Astrocyte (in vitro differentiated cells and primary cell): Measurements from ENCODE around the gene MBOAT2. TPM values are rescaled to one million over a fixed set of nuclear protein-coding genes. Genes with fewer than 3 reads are reported as not detected.

Source experiments
- DNase-seq: peaks from one replicate; pipeline ENCODE4 v3.0.0-alpha.2; 2010; ENCODE audit warnings: low read depth
- FAIRE-seq: peaks from 2 replicates; lab custom pipeline; 2011; peaks lifted over from hg19 to GRCh38; lab: Jason Lieb, UNC
- H2AFZ ChIP-seq: 2 replicates; pipeline ENCODE4 v1.6.0; 2012; ENCODE audit warnings: low read depth, low read length, inconsistent platforms
- H3K27ac ChIP-seq: 2 replicates; pipeline ENCODE4 v1.5.1; 2011; ENCODE audit warnings: low read depth, low read length, inconsistent platforms
- H3K27me3 ChIP-seq: 2 replicates; pipeline ENCODE4 v1.6.0; 2011; ENCODE audit warnings: low read length, inconsistent platforms; ENCODE audit not compliant: insufficient read depth
- H3K36me3 ChIP-seq: 2 replicates; pipeline ENCODE4 v1.5.1; 2011; ENCODE audit warnings: low read length, inconsistent platforms; ENCODE audit not compliant: insufficient read depth
- H3K4me1 ChIP-seq: 2 replicates; pipeline ENCODE4 v1.5.1; 2011; ENCODE audit warnings: low read length, inconsistent platforms; ENCODE audit not compliant: insufficient read depth
- H3K4me2 ChIP-seq: 2 replicates; pipeline ENCODE4 v1.6.0; 2012; ENCODE audit warnings: low read length, inconsistent platforms
- H3K4me3 ChIP-seq: 2 replicates; pipeline ENCODE4 v1.5.1; 2011; ENCODE audit warnings: low read depth, mild to moderate bottlenecking, low read length, inconsistent platforms; ENCODE audit not compliant: insufficient read depth
- H3K79me2 ChIP-seq: 2 replicates; pipeline ENCODE4 v1.6.0; 2012; ENCODE audit warnings: mild to moderate bottlenecking, low read length, inconsistent platforms; ENCODE audit not compliant: insufficient read depth
- H3K9ac ChIP-seq: 2 replicates; pipeline ENCODE4 v1.6.0; 2012; ENCODE audit warnings: mild to moderate bottlenecking, low read length, inconsistent platforms
- H3K9me3 ChIP-seq: 2 replicates; pipeline ENCODE4 v1.5.1; 2012; ENCODE audit warnings: low read depth, mild to moderate bottlenecking, low read length, inconsistent platforms; ENCODE audit not compliant: insufficient read depth
- H4K20me1 ChIP-seq: 2 replicates; pipeline ENCODE4 v1.6.0; 2012; ENCODE audit warnings: low read length, inconsistent platforms; ENCODE audit not compliant: insufficient read depth
- H3K27ac Mint-ChIP-seq: one replicate; pipeline ENCODE4 v1.8.0; 2021; ENCODE audit warnings: mild to moderate bottlenecking, mixed read lengths; ENCODE audit not compliant: unreplicated experiment
- H3K27me3 Mint-ChIP-seq: one replicate; pipeline ENCODE4 v1.8.0; 2021; ENCODE audit warnings: low read depth, mixed read lengths; ENCODE audit not compliant: unreplicated experiment
- H3K36me3 Mint-ChIP-seq: one replicate; pipeline ENCODE4 v1.8.0; 2021; ENCODE audit warnings: low read depth, mixed read lengths; ENCODE audit not compliant: unreplicated experiment
- H3K4me1 Mint-ChIP-seq: one replicate; pipeline ENCODE4 v1.8.0; 2021; ENCODE audit warnings: low read depth, mixed read lengths; ENCODE audit not compliant: unreplicated experiment
- H3K4me3 Mint-ChIP-seq: one replicate; pipeline ENCODE4 v1.8.0; 2021; ENCODE audit warnings: mild to moderate bottlenecking, moderate library complexity, mixed read lengths; ENCODE audit not compliant: unreplicated experiment
- H3K9me3 Mint-ChIP-seq: one replicate; pipeline ENCODE4 v1.8.0; 2021; ENCODE audit warnings: mild to moderate bottlenecking, mixed read lengths; ENCODE audit not compliant: unreplicated experiment
- EZH2 ChIP-seq: IDR thresholded peaks from 2 replicates; pipeline ENCODE4 v1.6.1; 2012; ENCODE audit warnings: mild to moderate bottlenecking, low read length, inconsistent platforms; ENCODE audit not compliant: insufficient read depth
- total RNA-seq: library from RNA; stranded (reverse); gene quantifications from 2 replicates; pipeline ENCODE4 v1.2.1, GENCODE V29; 2021
- TF ChIP-seq, protein P1 (sequence below): IDR thresholded peaks from 2 replicates; pipeline ENCODE4 v1.5.1; 2011; ENCODE audit warnings: low read depth, mild to moderate bottlenecking, inconsistent platforms, low read length, moderate library complexity; ENCODE audit not compliant: insufficient read depth

Gene MBOAT2
- total RNA-seq, 1 donor from 2014 or later, result 54.6 TPM

- Histone ChIP-seq H3K9me3 (no peaks in the 10 kb centered on the region), H3K79me2 (no peaks in the 10 kb centered on the region), H2AFZ (no peak overlapping the region), H4K20me1 (no peaks in the 10 kb centered on the region), H3K4me3 (no peak overlapping the region), H3K4me1 (no peaks in the 10 kb centered on the region), H3K4me2 (no peak overlapping the region), H3K9ac (no peak overlapping the region), H3K36me3 (peaks cover 2% of the 10 kb centered on the region), H3K27me3 (no peaks in the 10 kb centered on the region), H3K27ac (no peak overlapping the region)
- no peak overlapping the region for H3K27ac Mint-ChIP-seq
- H3K27me3 Mint-ChIP-seq, result no peaks in the 10 kb centered on the region
- FAIRE-seq (no peak), DNase-seq (no peak)
- TF ChIP-seq, protein P1, sequence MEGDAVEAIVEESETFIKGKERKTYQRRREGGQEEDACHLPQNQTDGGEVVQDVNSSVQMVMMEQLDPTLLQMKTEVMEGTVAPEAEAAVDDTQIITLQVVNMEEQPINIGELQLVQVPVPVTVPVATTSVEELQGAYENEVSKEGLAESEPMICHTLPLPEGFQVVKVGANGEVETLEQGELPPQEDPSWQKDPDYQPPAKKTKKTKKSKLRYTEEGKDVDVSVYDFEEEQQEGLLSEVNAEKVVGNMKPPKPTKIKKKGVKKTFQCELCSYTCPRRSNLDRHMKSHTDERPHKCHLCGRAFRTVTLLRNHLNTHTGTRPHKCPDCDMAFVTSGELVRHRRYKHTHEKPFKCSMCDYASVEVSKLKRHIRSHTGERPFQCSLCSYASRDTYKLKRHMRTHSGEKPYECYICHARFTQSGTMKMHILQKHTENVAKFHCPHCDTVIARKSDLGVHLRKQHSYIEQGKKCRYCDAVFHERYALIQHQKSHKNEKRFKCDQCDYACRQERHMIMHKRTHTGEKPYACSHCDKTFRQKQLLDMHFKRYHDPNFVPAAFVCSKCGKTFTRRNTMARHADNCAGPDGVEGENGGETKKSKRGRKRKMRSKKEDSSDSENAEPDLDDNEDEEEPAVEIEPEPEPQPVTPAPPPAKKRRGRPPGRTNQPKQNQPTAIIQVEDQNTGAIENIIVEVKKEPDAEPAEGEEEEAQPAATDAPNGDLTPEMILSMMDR, result no peak
- TF ChIP-seq EZH2, result no peak
- no peak overlapping the region for H3K4me3 Mint-ChIP-seq
- peaks cover 12% of the 10 kb centered on the region for H3K4me1 Mint-ChIP-seq
- no peaks in the 10 kb centered on the region for H3K9me3 Mint-ChIP-seq
- peaks cover 6% of the 10 kb centered on the region for H3K36me3 Mint-ChIP-seq
Measured at GRCh38 chr2:8856176-8856575, 147.3 kb downstream of the MBOAT2 start.

- Histone ChIP-seq H3K27ac (no peak overlapping the region), H3K79me2 (no peaks in the 10 kb centered on the region), H3K4me1 (no peaks in the 10 kb centered on the region), H3K9me3 (no peaks in the 10 kb centered on the region), H3K36me3 (no peaks in the 10 kb centered on the region), H4K20me1 (no peaks in the 10 kb centered on the region), H2AFZ (no peak overlapping the region), H3K9ac (no peak overlapping the region), H3K4me3 (no peak overlapping the region), H3K4me2 (no peak overlapping the region), H3K27me3 (no peaks in the 10 kb centered on the region)
- H3K4me3 Mint-ChIP-seq, result no peak overlapping the region
- peaks cover 6% of the 10 kb centered on the region for H3K36me3 Mint-ChIP-seq
- no peak for DNase-seq
- TF ChIP-seq, protein P1, result no peak
- TF ChIP-seq EZH2, result no peak
- H3K27ac Mint-ChIP-seq, result no peak overlapping the region
- H3K4me1 Mint-ChIP-seq, result peaks cover 8% of the 10 kb centered on the region
- H3K9me3 Mint-ChIP-seq, result no peaks in the 10 kb centered on the region
- peak; percentile 17 for FAIRE-seq
- no peaks in the 10 kb centered on the region for H3K27me3 Mint-ChIP-seq
Measured at GRCh38 chr2:8855010-8855409, 148.5 kb downstream of the MBOAT2 start.

DNA sequence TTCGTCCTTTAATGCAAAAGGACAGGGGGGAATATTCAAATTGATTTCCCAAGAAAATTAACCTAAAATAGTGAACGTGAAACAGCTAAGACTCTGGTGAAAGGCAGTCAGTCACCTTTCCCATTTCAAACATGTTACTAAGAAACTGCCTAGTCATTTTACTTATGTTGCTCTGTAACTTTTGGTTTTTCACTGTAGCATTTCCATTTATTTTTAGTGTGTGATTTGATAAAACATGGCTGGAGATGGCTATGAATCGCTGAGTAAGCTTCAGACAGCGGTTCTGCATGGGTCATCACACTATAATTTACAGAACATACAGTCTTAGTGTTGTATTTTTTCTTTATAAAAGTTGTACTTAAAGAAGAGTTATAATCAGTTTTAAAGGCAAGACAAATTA is 150.1 kb downstream of the MBOAT2 start:
- Mint-ChIP-seq H3K4me3 (no peak overlapping the region), H3K4me1 (peaks cover 17% of the 10 kb centered on the region), H3K27ac (no peak overlapping the region), H3K27me3 (no peaks in the 10 kb centered on the region), H3K9me3 (no peaks in the 10 kb centered on the region), H3K36me3 (peaks cover 6% of the 10 kb centered on the region)
- no peak for FAIRE-seq
- TF ChIP-seq, protein P1, result no peak
- TF ChIP-seq EZH2, result no peak
- no peaks in the 10 kb centered on the region for H3K27me3 ChIP-seq
- H3K4me3 ChIP-seq, result no peak overlapping the region
- no peak for DNase-seq
- peaks cover 4% of the 10 kb centered on the region for H3K4me1 ChIP-seq
- H3K9me3 ChIP-seq, result no peaks in the 10 kb centered on the region
- no peaks in the 10 kb centered on the region for H3K36me3 ChIP-seq
- no peak overlapping the region for H3K4me2 ChIP-seq
- no peaks in the 10 kb centered on the region for H4K20me1 ChIP-seq
- H3K79me2 ChIP-seq, result no peaks in the 10 kb centered on the region
- H3K9ac ChIP-seq, result no peak overlapping the region
- no peak overlapping the region for H2AFZ ChIP-seq
- no peak overlapping the region for H3K27ac ChIP-seq
